Neuronal stem cell (in vitro differentiated cells): ENCODE measurements around the gene VWA8.
A peak's percentile ranks its signal among the peaks of the same experiment; 100 is the strongest.

Source experiments
- DNase-seq: peaks from one replicate; pipeline ENCODE4 v3.0.0-alpha.2; 2013; ENCODE audit warnings: low spot score
- H2AFZ ChIP-seq: one replicate; pipeline ENCODE4 v1.6.1; 2013; ENCODE audit warnings: mild to moderate bottlenecking, low read length, inconsistent platforms
- H2AK5ac ChIP-seq: 2 replicates; pipeline ENCODE4 v1.6.1; 2013; ENCODE audit warnings: low read depth, mild to moderate bottlenecking, inconsistent platforms, low read length, moderate library complexity, mixed read lengths
- H2BK120ac ChIP-seq: 2 replicates; pipeline ENCODE4 v1.6.1; 2013; ENCODE audit warnings: low read depth, mild to moderate bottlenecking, inconsistent platforms, low read length, moderate library complexity, mixed read lengths
- H2BK12ac ChIP-seq: one replicate; pipeline ENCODE4 v1.6.1; 2013; ENCODE audit warnings: low read length, inconsistent platforms
- H2BK15ac ChIP-seq: 2 replicates; pipeline ENCODE4 v1.6.1; 2013; ENCODE audit warnings: mild to moderate bottlenecking, low read length, inconsistent platforms, mixed read lengths
- H2BK5ac ChIP-seq: one replicate; pipeline ENCODE4 v1.6.1; 2013; ENCODE audit warnings: inconsistent platforms, mild to moderate bottlenecking, low read length, moderate library complexity
- H3K14ac ChIP-seq: one replicate; pipeline ENCODE4 v1.6.1; 2013; ENCODE audit warnings: low read length, inconsistent platforms
- H3K18ac ChIP-seq: 2 replicates; pipeline ENCODE4 v1.6.1; 2013; ENCODE audit warnings: low read length, inconsistent platforms
- H3K23ac ChIP-seq: 2 replicates; pipeline ENCODE4 v1.6.1; 2013; ENCODE audit warnings: low read depth, mild to moderate bottlenecking, mixed read lengths, low read length, inconsistent platforms; ENCODE audit not compliant: poor library complexity
- H3K27ac ChIP-seq: replicated peaks from 3 replicates; pipeline ENCODE4 v1.5.1; 2013; ENCODE audit warnings: low read length, inconsistent platforms
- H3K27me3 ChIP-seq, 3 experiments: 2 replicates each; pipeline ENCODE4 v1.6.1; 2013; ENCODE audit warnings: low read length in 3 of 3, mild to moderate bottlenecking in 2 of 3, inconsistent platforms in 1 of 3, low read depth in 1 of 3, mixed read lengths in 1 of 3, moderate library complexity in 1 of 3; ENCODE audit not compliant: control insufficient read depth in 3 of 3, insufficient read depth in 3 of 3
- H3K36me3 ChIP-seq, 2 donors: replicated peaks in 1 of 2; 2 replicates each; pipeline ENCODE4 v1.6.1; 2013; ENCODE audit warnings: low read length in 2 of 2; ENCODE audit not compliant: control insufficient read depth in 2 of 2, insufficient read depth in 2 of 2
- H3K4ac ChIP-seq: 2 replicates; pipeline ENCODE4 v1.6.1; 2013; ENCODE audit warnings: inconsistent platforms, mild to moderate bottlenecking, low read length, moderate library complexity
- H3K4me1 ChIP-seq, 2 donors: 1 replicate in 1 of 2; 2 replicates in 1 of 2; pipeline ENCODE4 v1.6.1; 2013; ENCODE audit warnings: low read length in 2 of 2, low read depth in 1 of 2; ENCODE audit not compliant: control insufficient read depth in 2 of 2, insufficient read depth in 1 of 2
- H3K4me2 ChIP-seq: one replicate; pipeline ENCODE4 v1.6.1; 2013; ENCODE audit warnings: mild to moderate bottlenecking, low read length, inconsistent platforms; ENCODE audit not compliant: insufficient read depth, poor library complexity, severe bottlenecking
- H3K4me3 ChIP-seq, 2 donors: 2 replicates each; pipeline ENCODE4 v1.5.1; 2013; ENCODE audit warnings: low read length in 2 of 2, mild to moderate bottlenecking in 2 of 2, inconsistent platforms in 1 of 2, moderate library complexity in 1 of 2
- H3K79me1 ChIP-seq: one replicate; pipeline ENCODE4 v1.6.1; 2013; ENCODE audit warnings: low read depth, mild to moderate bottlenecking, inconsistent platforms, low read length, moderate library complexity
- H3K9ac ChIP-seq: one replicate; pipeline ENCODE4 v1.6.1; 2013; ENCODE audit warnings: mild to moderate bottlenecking, low read depth, low read length, inconsistent platforms; ENCODE audit not compliant: poor library complexity
- H3K9me3 ChIP-seq, 2 donors: replicated peaks in 1 of 2; 2 replicates each; pipeline versions ENCODE3 to v1.6.1; 2013; ENCODE audit warnings: low read length in 2 of 2, mild to moderate bottlenecking in 2 of 2, inconsistent platforms in 1 of 2, low read depth in 1 of 2, mixed read lengths in 1 of 2, moderate library complexity in 1 of 2; ENCODE audit not compliant: control insufficient read depth in 2 of 2, insufficient read depth in 1 of 2
- H4K8ac ChIP-seq: one replicate; pipeline ENCODE4 v1.6.1; 2013; ENCODE audit warnings: low read depth, mild to moderate bottlenecking, inconsistent platforms, low read length, moderate library complexity
- H4K91ac ChIP-seq: one replicate; pipeline ENCODE4 v1.6.1; 2013; ENCODE audit warnings: low read length, low read depth, mild to moderate bottlenecking, inconsistent platforms; ENCODE audit not compliant: poor library complexity
- WGBS, 2 donors: extraction: QIAGEN DNeasy Blood & Tissue Kit; methylation state at CpG; one replicate each; pipeline ENCODE4 v1.1.7; 2013; ENCODE audit warnings: missing lambda C conversion rate in 2 of 2, mixed read lengths in 1 of 2; ENCODE audit not compliant: insufficient read length in 2 of 2, insufficient replicate concordance in 1 of 2; ENCODE audit errors: extremely low coverage in 2 of 2; 5-methylcytosine and 5-hydroxymethylcytosine counted together

The VWA8 gene

GRCh38 chr13:41670873-41671443 lies 290.0 kb downstream of the VWA8 start:
- Histone ChIP-seq H3K9ac (no peak overlapping the region), H2AK5ac (no peak overlapping the region), H3K27ac (no peak overlapping the region), H3K27me3 (no peaks in the 10 kb centered on the region), H3K4ac (no peak overlapping the region), H2BK12ac (no peak overlapping the region), H4K91ac (no peak overlapping the region), H3K18ac (no peak overlapping the region), H3K4me2 (no peak overlapping the region), H3K4me3 (no peak overlapping the region), H3K79me1 (no peaks in the 10 kb centered on the region), H3K36me3 (peaks cover 0 to 11% of the 10 kb centered on the region in 2 donors), H3K14ac (no peak overlapping the region), H3K23ac (no peak overlapping the region), H3K9me3 (no peaks in the 10 kb centered on the region), H2AFZ (no peak overlapping the region), H4K8ac (no peak overlapping the region), H2BK15ac (no peak overlapping the region), H2BK120ac (no peak overlapping the region), H3K4me1 (no peaks in the 10 kb centered on the region), H2BK5ac (no peak overlapping the region)
- no peak for DNase-seq
- no CpG with 5 or more reads among the region's 8 CpGs for WGBS, 2 donors

GRCh38 chr13:41668130-41668757 lies 292.7 kb downstream of the VWA8 start:
- no peak overlapping the region for H2BK12ac ChIP-seq
- H2AFZ ChIP-seq, result no peak overlapping the region
- H3K4me2 ChIP-seq, result no peak overlapping the region
- no peaks in the 10 kb centered on the region for H3K9me3 ChIP-seq
- no CpG with 5 or more reads among the region's 1 CpG for WGBS, 2 donors
- H2BK15ac ChIP-seq, result no peak overlapping the region
- no peak overlapping the region for H3K14ac ChIP-seq
- peaks cover 0 to 11% of the 10 kb centered on the region in 2 donors for H3K36me3 ChIP-seq
- no peak overlapping the region for H3K4me3 ChIP-seq
- no peak overlapping the region for H2BK120ac ChIP-seq
- H3K18ac ChIP-seq, result no peak overlapping the region
- H3K4me1 ChIP-seq, result no peaks in the 10 kb centered on the region
- H2BK5ac ChIP-seq, result no peak overlapping the region
- no peak overlapping the region for H3K27ac ChIP-seq
- no peaks in the 10 kb centered on the region for H3K79me1 ChIP-seq
- no peak overlapping the region for H3K23ac ChIP-seq
- no peak overlapping the region for H2AK5ac ChIP-seq
- no peak overlapping the region for H4K91ac ChIP-seq
- no peaks in the 10 kb centered on the region for H3K27me3 ChIP-seq
- H3K4ac ChIP-seq, result no peak overlapping the region
- no peak overlapping the region for H3K9ac ChIP-seq
- DNase-seq, result peak; percentile 69
- no peak overlapping the region for H4K8ac ChIP-seq

- DNase-seq, result no peak
- Histone ChIP-seq H3K4me1 (no peaks in the 10 kb centered on the region), H3K4ac (no peak overlapping the region), H3K27ac (no peak overlapping the region), H3K36me3 (peaks cover 0 to 11% of the 10 kb centered on the region in 2 donors), H3K23ac (no peak overlapping the region), H2BK120ac (no peak overlapping the region), H2BK12ac (no peak overlapping the region), H3K14ac (no peak overlapping the region), H4K8ac (no peak overlapping the region), H3K4me2 (no peak overlapping the region), H2AFZ (no peak overlapping the region), H3K9me3 (no peaks in the 10 kb centered on the region), H2AK5ac (no peak overlapping the region), H3K9ac (no peak overlapping the region), H3K79me1 (no peaks in the 10 kb centered on the region), H2BK5ac (no peak overlapping the region), H4K91ac (no peak overlapping the region), H3K27me3 (no peaks in the 10 kb centered on the region), H3K18ac (no peak overlapping the region), H3K4me3 (no peak overlapping the region), H2BK15ac (no peak overlapping the region)
- WGBS, 2 donors, result no CpG with 5 or more reads among the region's 4 CpGs
Measured at GRCh38 chr13:41666644-41667043, 294.3 kb downstream of the VWA8 start.

GRCh38 chr13:41660411-41660810 lies 300.5 kb downstream of the VWA8 start:
- Histone ChIP-seq H2AFZ (no peak overlapping the region), H3K27me3 (no peaks in the 10 kb centered on the region), H3K23ac (no peak overlapping the region), H3K79me1 (no peaks in the 10 kb centered on the region), H3K4me1 (no peaks in the 10 kb centered on the region), H3K9ac (no peak overlapping the region), H2BK5ac (no peak overlapping the region), H3K4ac (no peak overlapping the region), H3K4me2 (no peak overlapping the region), H2BK15ac (no peak overlapping the region), H4K8ac (no peak overlapping the region), H2BK12ac (no peak overlapping the region), H3K14ac (no peak overlapping the region), H4K91ac (no peak overlapping the region), H3K18ac (no peak overlapping the region), H3K9me3 (no peaks in the 10 kb centered on the region), H3K36me3 (no peaks in the 10 kb centered on the region), H2AK5ac (no peak overlapping the region), H3K27ac (no peak overlapping the region), H2BK120ac (no peak overlapping the region), H3K4me3 (no peak overlapping the region)
- DNase-seq, result no peak
- no CpG with 5 or more reads among the region's 2 CpGs for WGBS, 2 donors
